ENCODE data around the gene RPL3. TPM values are rescaled to one million over a fixed set of nuclear protein-coding genes. Genes with fewer than 3 reads are reported as not detected.

The RPL3 gene
- polyA plus RNA-seq, 1 donor from 2014 or later: 1,527 TPM

DNA sequence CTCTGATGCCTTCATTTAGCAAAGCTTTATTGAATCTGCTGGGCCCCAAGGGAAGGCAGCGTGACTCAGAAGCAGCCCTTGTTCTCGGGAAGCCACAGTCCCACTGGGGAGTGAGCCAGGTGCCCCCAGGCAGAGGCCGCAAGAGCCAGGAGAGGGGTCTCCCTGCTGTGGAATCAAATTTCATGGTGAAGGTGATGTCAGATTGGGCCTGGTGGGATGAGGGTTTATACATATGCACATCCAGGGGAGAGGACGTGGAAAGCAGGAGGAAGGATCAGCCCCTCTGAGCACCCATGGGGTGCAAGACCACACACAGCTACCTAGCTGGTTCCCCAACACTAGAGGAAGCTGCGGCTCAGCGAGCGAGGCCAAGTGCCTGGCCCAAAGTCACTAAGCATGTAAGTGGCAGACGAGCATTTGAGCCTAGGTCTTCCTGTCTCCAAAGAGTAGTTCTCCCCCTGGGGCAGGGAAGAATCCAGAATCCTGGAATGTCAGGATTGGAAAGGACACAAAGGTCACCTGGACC lies 32.3 kb upstream of the RPL3 start:
- no peaks in the 10 kb centered on the region for H3K36me3 ChIP-seq (ENCODE audit: insufficient read depth, low read length)
- no peaks in the 10 kb centered on the region for H3K9me2 ChIP-seq (ENCODE audit: insufficient read depth, low read length)
- no peak overlapping the region for H2AFZ ChIP-seq (ENCODE audit: low read depth, low read length)
- no peaks in the 10 kb centered on the region for H3K9me3 ChIP-seq (ENCODE audit: low read length)
- H3K4me3 ChIP-seq (ENCODE audit: low read length): peak overlapping the region; percentile 96
- no peaks in the 10 kb centered on the region for H3F3A ChIP-seq (ENCODE audit: insufficient read depth, low read length, poor library complexity, severe bottlenecking)
- H3K27ac ChIP-seq (ENCODE audit: low read length): no peak overlapping the region
- peak overlapping the region; percentile 93 for H3K9ac ChIP-seq (ENCODE audit: low read length)
- peaks cover 14% of the 10 kb centered on the region for H3K79me2 ChIP-seq (replicated peaks; ENCODE audit: insufficient read depth, low read length)
- no peak overlapping the region for H3K4me2 ChIP-seq (ENCODE audit: low read length)
- TF ChIP-seq TAF1 (IDR thresholded peaks at IDR 0.05; ENCODE audit: low read depth): no peak
- no peak for TF ChIP-seq SMC3 (conservative IDR thresholded peaks at IDR 0.05; ENCODE audit: poor library complexity)
- no peak for TF ChIP-seq CTCF (IDR thresholded peaks at IDR 0.05; ENCODE audit: poor library complexity, severe bottlenecking)
- H4K20me1 ChIP-seq (ENCODE audit: insufficient read depth): no peaks in the 10 kb centered on the region
- H3K27me3 ChIP-seq (ENCODE audit: insufficient read depth, low read depth, low read length): no peaks in the 10 kb centered on the region

- no peaks in the 10 kb centered on the region for H3K9me3 ChIP-seq (ENCODE audit: low read length)
- H3K27me3 ChIP-seq (ENCODE audit: insufficient read depth, low read depth, low read length): no peaks in the 10 kb centered on the region
- no peaks in the 10 kb centered on the region for H3K36me3 ChIP-seq (ENCODE audit: insufficient read depth, low read length)
- TF ChIP-seq MXI1 (conservative IDR thresholded peaks at IDR 0.05; ENCODE audit: poor library complexity, severe bottlenecking) (no peak), EP300 (conservative IDR thresholded peaks at IDR 0.05; ENCODE audit: poor library complexity, severe bottlenecking) (no peak), TAF1 (IDR thresholded peaks at IDR 0.05; ENCODE audit: low read depth) (no peak), EZH2 (IDR thresholded peaks at IDR 0.05; ENCODE audit: borderline replicate concordance, insufficient read depth, low read length, poor library complexity, severe bottlenecking) (no peak), SMC3 (conservative IDR thresholded peaks at IDR 0.05; ENCODE audit: poor library complexity) (no peak), CTCF (IDR thresholded peaks at IDR 0.05; ENCODE audit: poor library complexity, severe bottlenecking) (no peak), RAD21 (conservative IDR thresholded peaks at IDR 0.05) (no peak), POLR2AphosphoS5 (IDR thresholded peaks at IDR 0.05) (no peak)
- TF ChIP-seq, protein P1, sequence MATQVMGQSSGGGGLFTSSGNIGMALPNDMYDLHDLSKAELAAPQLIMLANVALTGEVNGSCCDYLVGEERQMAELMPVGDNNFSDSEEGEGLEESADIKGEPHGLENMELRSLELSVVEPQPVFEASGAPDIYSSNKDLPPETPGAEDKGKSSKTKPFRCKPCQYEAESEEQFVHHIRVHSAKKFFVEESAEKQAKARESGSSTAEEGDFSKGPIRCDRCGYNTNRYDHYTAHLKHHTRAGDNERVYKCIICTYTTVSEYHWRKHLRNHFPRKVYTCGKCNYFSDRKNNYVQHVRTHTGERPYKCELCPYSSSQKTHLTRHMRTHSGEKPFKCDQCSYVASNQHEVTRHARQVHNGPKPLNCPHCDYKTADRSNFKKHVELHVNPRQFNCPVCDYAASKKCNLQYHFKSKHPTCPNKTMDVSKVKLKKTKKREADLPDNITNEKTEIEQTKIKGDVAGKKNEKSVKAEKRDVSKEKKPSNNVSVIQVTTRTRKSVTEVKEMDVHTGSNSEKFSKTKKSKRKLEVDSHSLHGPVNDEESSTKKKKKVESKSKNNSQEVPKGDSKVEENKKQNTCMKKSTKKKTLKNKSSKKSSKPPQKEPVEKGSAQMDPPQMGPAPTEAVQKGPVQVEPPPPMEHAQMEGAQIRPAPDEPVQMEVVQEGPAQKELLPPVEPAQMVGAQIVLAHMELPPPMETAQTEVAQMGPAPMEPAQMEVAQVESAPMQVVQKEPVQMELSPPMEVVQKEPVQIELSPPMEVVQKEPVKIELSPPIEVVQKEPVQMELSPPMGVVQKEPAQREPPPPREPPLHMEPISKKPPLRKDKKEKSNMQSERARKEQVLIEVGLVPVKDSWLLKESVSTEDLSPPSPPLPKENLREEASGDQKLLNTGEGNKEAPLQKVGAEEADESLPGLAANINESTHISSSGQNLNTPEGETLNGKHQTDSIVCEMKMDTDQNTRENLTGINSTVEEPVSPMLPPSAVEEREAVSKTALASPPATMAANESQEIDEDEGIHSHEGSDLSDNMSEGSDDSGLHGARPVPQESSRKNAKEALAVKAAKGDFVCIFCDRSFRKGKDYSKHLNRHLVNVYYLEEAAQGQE (IDR thresholded peaks at IDR 0.05; ENCODE audit: borderline replicate concordance): no peak
- no peaks in the 10 kb centered on the region for H3K9me2 ChIP-seq (ENCODE audit: insufficient read depth, low read length)
- H3K27ac ChIP-seq (ENCODE audit: low read length): no peak overlapping the region
- peak overlapping the region; percentile 40 for H2AFZ ChIP-seq (ENCODE audit: low read depth, low read length)
- H3K4me2 ChIP-seq (ENCODE audit: low read length): peak overlapping the region; percentile 91
- no peaks in the 10 kb centered on the region for H3F3A ChIP-seq (ENCODE audit: insufficient read depth, low read length, poor library complexity, severe bottlenecking)
- H3K79me2 ChIP-seq (replicated peaks; ENCODE audit: insufficient read depth, low read length): peaks cover 14% of the 10 kb centered on the region
- peak overlapping the region; percentile 93 for H3K9ac ChIP-seq (ENCODE audit: low read length)
- H4K20me1 ChIP-seq (ENCODE audit: insufficient read depth): no peaks in the 10 kb centered on the region
- H3K4me3 ChIP-seq (ENCODE audit: low read length): peak overlapping the region; percentile 96
These were observed 31.6 kb upstream of the RPL3 start for GRCh38 chr22:39350757-39351688.
